OCI-LY1 (cell line): ENCODE measurements around the gene WDR45.

Source experiments
- H2AFZ ChIP-seq: fragments of 200-600 bp; sonication (generic), shearing (Covaris generic); 2 replicates; pipeline ENCODE4 v1.6.0; 2014; ENCODE audit warnings: antibody characterized with exemption, mild to moderate bottlenecking, low read length
- H3F3A ChIP-seq: fragments of 200-600 bp; sonication (generic), shearing (Covaris generic); 2 replicates; pipeline ENCODE4 v1.6.0; 2014; ENCODE audit warnings: mild to moderate bottlenecking, antibody characterized with exemption, low read length, moderate library complexity; ENCODE audit not compliant: insufficient read depth
- H3K27ac ChIP-seq: fragments of 200-600 bp; sonication (generic); 2 replicates; pipeline ENCODE4 v1.5.1; 2014; ENCODE audit warnings: low read length, mixed run types, mild to moderate bottlenecking, low read depth; ENCODE audit not compliant: poor library complexity, severe bottlenecking
- H3K27me3 ChIP-seq: fragments of 200-600 bp; sonication (generic); 2 replicates; pipeline ENCODE4 v1.6.0; 2014; ENCODE audit warnings: antibody characterized with exemption, mild to moderate bottlenecking, low read length, moderate library complexity; ENCODE audit not compliant: insufficient read depth
- H3K36me3 ChIP-seq: fragments of 200-600 bp; sonication (generic); 2 replicates; pipeline ENCODE4 v1.6.1; 2014; ENCODE audit warnings: mild to moderate bottlenecking, antibody characterized with exemption, low read length, moderate library complexity, mixed read lengths; ENCODE audit not compliant: insufficient read depth
- H3K4me1 ChIP-seq: fragments of 200-600 bp; sonication (generic); 2 replicates; pipeline ENCODE4 v1.5.1; 2014; ENCODE audit warnings: mild to moderate bottlenecking, low read length, moderate library complexity; ENCODE audit not compliant: insufficient read depth, severe bottlenecking
- H3K4me2 ChIP-seq: fragments of 200-600 bp; sonication (generic), shearing (Covaris generic); 2 replicates; pipeline ENCODE4 v1.6.1; 2014; ENCODE audit warnings: low read length
- H3K4me3 ChIP-seq: fragments of 200-600 bp; sonication (generic); 2 replicates; pipeline ENCODE4 v1.5.1; 2014; ENCODE audit warnings: low read length, low read depth, mild to moderate bottlenecking, mixed read lengths; ENCODE audit not compliant: poor library complexity, severe bottlenecking
- H3K79me2 ChIP-seq: fragments of 200-600 bp; shearing (Covaris generic); 2 replicates; pipeline ENCODE4 v1.6.1; 2016; ENCODE audit warnings: mixed run types, low read length, mixed read lengths; ENCODE audit not compliant: insufficient read depth
- H3K9ac ChIP-seq: fragments of 200-600 bp; sonication (generic), shearing (Covaris generic); 2 replicates; pipeline ENCODE4 v1.6.1; 2014; ENCODE audit warnings: mild to moderate bottlenecking, low read length, mixed read lengths
- H3K9me2 ChIP-seq: fragments of 200-600 bp; sonication (generic), shearing (Covaris generic); 2 replicates; pipeline ENCODE4 v1.6.1; 2014; ENCODE audit warnings: low read depth, mild to moderate bottlenecking, low read length, mixed read lengths
- H3K9me3 ChIP-seq: fragments of 200-600 bp; shearing (Covaris generic); 2 replicates; pipeline ENCODE4 v1.6.1; 2014; ENCODE audit warnings: low read length, mixed read lengths
- H4K20me1 ChIP-seq: fragments of 200-600 bp; sonication (generic), shearing (Covaris generic); 2 replicates; pipeline ENCODE4 v1.6.0; 2016; ENCODE audit warnings: mild to moderate bottlenecking, low read length; ENCODE audit not compliant: insufficient read depth
- CTCF ChIP-seq: fragments of 200-600 bp; sonication (generic), shearing (Covaris generic); IDR thresholded peaks from 2 replicates; pipeline ENCODE4 v1.5.1; 2017; ENCODE audit warnings: mild to moderate bottlenecking, antibody characterized with exemption, low read length, moderate library complexity, mixed read lengths
- EZH2 ChIP-seq: fragments of 200-600 bp; sonication (generic), shearing (Covaris generic); IDR thresholded peaks from 2 replicates; pipeline ENCODE4 v1.8.0; 2017; ENCODE audit warnings: borderline replicate concordance, mixed run types, mild to moderate bottlenecking, antibody characterized with exemption, low read length, moderate library complexity, mixed read lengths

WDR45 gene

DNA sequence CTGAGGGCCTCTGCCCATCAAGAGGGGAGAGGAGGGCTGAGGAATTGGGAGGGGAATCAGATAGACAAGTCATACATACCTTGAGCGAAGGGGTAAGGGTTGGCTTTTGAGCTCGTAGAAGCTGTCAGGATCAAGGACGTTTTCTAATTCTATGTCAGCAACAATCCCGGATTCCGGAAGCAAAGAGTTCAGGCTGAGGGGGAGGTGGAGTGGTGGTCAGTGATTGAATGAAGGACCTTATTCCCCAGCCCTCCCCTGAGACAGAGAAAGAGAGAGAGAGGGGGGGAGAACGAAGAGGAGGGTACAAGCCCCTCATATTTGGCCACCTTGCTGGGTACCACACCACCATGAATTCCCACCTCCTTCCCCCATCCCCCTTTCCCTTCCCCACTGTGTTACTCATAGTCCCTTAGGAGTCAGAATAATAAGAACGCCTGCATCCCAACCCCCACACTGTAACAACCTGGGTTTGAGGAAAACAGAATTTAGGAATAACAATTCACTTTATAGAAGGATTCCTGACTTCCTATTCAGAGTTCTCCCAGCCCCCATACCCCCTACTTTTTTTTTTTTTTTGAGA lies 39.2 kb downstream of the WDR45 start:
- peak overlapping the region; percentile 36; the same call in 1 of the 2 replicates for H3K4me2 ChIP-seq
- H3K4me3 ChIP-seq: no peak overlapping the region
- no peaks in the 10 kb centered on the region for H3K27me3 ChIP-seq
- no peaks in the 10 kb centered on the region for H3F3A ChIP-seq
- peak overlapping the region; percentile 32 for H3K27ac ChIP-seq
- H2AFZ ChIP-seq: no peak overlapping the region
- H3K9ac ChIP-seq: no peak overlapping the region
- TF ChIP-seq EZH2 (no peak), CTCF (no peak)
- H3K9me3 ChIP-seq: no peaks in the 10 kb centered on the region
- no peaks in the 10 kb centered on the region for H3K9me2 ChIP-seq
- H3K4me1 ChIP-seq: peaks cover 34% of the 10 kb centered on the region
- peaks cover 25% of the 10 kb centered on the region for H3K36me3 ChIP-seq
- H4K20me1 ChIP-seq: no peaks in the 10 kb centered on the region
- H3K79me2 ChIP-seq: no peaks in the 10 kb centered on the region

DNA sequence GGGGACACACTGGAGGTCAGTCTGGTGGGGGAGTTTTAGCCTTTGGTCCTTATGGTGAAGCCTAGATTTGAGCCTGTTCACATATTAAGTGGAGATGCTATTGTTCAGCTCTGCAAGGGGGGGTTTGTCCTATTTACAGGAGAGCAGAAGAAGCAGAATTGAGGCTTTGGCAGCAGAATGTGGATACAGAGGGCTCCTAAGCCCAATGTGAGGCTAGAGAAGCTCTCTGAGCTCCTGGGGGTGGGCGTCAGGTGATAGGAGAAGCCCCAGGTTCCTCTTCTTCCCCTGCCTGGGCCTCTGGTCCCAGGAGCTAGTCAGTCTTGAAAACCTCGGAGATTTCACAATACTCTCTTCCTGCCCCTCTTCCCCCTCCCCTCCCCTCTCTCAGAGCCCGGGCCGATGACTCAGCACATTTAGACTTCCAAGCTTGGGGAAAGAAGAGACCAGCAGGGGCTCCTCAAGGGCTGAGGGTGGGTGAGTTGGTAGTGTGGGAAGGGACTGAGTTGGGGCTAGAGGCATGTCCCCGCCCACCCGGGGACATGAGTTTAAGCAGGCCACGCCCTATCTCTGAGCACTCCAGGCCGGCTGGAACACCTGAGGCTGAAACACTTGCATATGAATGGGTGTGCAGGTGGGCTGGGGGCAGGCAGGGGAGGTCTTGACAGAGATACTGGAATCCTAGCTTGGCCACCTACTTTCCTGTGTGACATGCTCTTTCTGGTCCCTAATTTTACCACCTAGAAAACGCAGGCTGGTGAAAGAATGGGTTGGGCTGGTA lies 39.9 kb downstream of the WDR45 start:
- TF ChIP-seq EZH2 (no peak), CTCF (no peak)
- Histone ChIP-seq H3K36me3 (peaks cover 25% of the 10 kb centered on the region), H4K20me1 (no peaks in the 10 kb centered on the region), H2AFZ (no peak overlapping the region), H3K4me1 (peaks cover 34% of the 10 kb centered on the region), H3K27ac (peak overlapping the region; percentile 32), H3K9me3 (no peaks in the 10 kb centered on the region), H3K9me2 (no peaks in the 10 kb centered on the region), H3K4me2 (peak overlapping the region; percentile 36; the same call in 1 of the 2 replicates), H3K79me2 (no peaks in the 10 kb centered on the region), H3K9ac (no peak overlapping the region), H3K27me3 (no peaks in the 10 kb centered on the region), H3K4me3 (no peak overlapping the region), H3F3A (no peaks in the 10 kb centered on the region)

DNA sequence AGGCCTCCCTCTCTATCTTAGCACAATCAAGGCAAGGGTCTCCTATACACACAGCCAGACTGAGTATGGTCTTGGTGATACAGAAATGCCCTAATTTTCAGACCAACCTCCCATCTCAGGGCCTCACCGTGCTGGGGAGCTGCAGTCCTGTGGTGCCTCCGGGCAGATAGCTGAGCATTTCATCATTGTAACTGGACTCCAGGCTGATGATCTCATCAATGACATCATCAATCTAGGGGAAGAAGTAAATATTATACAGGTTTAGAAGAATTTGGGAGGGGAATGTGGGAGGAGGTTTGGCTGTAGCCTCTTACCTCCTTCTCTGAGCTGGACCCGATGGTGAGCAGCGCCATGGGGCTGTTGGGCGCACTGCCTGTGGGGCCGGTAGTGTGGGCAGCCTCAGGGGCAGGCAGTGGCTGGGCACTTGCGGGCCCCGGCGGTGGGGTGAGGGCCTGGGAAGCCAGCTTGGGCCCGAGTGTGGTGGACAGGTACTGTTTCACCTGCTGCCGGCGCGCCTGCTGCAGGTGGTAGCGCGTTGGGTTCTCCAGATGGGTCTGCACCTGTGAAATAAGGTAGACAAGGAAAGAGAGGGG lies 41.7 kb downstream of the WDR45 start:
- peaks cover 31% of the 10 kb centered on the region for H3K36me3 ChIP-seq

More for the DNA sequence above, 41.7 kb downstream of the WDR45 start:
- no peak overlapping the region for H3K4me3 ChIP-seq
- no peak overlapping the region for H2AFZ ChIP-seq
- H3K4me1 ChIP-seq: peaks cover 28% of the 10 kb centered on the region
- no peak overlapping the region for H3K4me2 ChIP-seq
- no peaks in the 10 kb centered on the region for H3K27me3 ChIP-seq
- H3F3A ChIP-seq: no peaks in the 10 kb centered on the region
- H3K27ac ChIP-seq: no peak overlapping the region
- H4K20me1 ChIP-seq: no peaks in the 10 kb centered on the region
- no peaks in the 10 kb centered on the region for H3K79me2 ChIP-seq
- no peak overlapping the region for H3K9ac ChIP-seq
- H3K9me3 ChIP-seq: no peaks in the 10 kb centered on the region
- TF ChIP-seq CTCF: no peak
- TF ChIP-seq EZH2: no peak
- H3K9me2 ChIP-seq: no peaks in the 10 kb centered on the region
